Right ventricle myocardium inferior (tissue), 1 donor: ENCODE data around the gene DDIAS. TPM values are rescaled to one million over a fixed set of nuclear protein-coding genes. Genes with fewer than 3 reads are reported as not detected.

Source experiments
- ATAC-seq: fragments of 200-7000 bp; cut with Tn5 transposase; one replicate; pipeline ENCODE4 v1.9.1; 2020; ENCODE audit warnings: mild to moderate bottlenecking, moderate library complexity
- DNase-seq: peaks from one replicate; pipeline ENCODE4 v3.0.0; 2021; ENCODE audit errors: missing footprints
- intact Hi-C: fragments of 100-400 bp; cut with DNase I; formaldehyde crosslinking; loops from one replicate; pipeline ENCODE4 v1.11.0; 2022
- total RNA-seq: library from RNA; stranded (reverse); fragmentation: NEBNext Ultra II Directional; extraction: Animal tissue kit (Norgen Biotek cat#: 25700); gene quantifications from one replicate; pipeline ENCODE4 v1.2.1, GENCODE V29; 2021
- donor health status: DM: no; HTN: yes; CAD: no; lungs with severe emphysema.

Gene DDIAS
- total RNA-seq, 1 donor from 2014 or later = 0.95 TPM

- intact Hi-C loops = no loop called here
- ATAC-seq = no peak
- no peak for DNase-seq
These were observed 78.3 kb downstream of the DDIAS start for GRCh38 chr11:82979824-82980223.

- ATAC-seq (no peak), DNase-seq (no peak)
- intact Hi-C loops = no loop called here
These were observed 78.8 kb downstream of the DDIAS start for GRCh38 chr11:82980292-82980691.

GRCh38 chr11:82980947-82981346, 79.4 kb downstream of the DDIAS start:
- ATAC-seq = no peak
- no peak for DNase-seq
- intact Hi-C loops = no loop called here

- ATAC-seq (no peak), DNase-seq (no peak)
- intact Hi-C loops = no loop called here
These were observed 80.3 kb downstream of the DDIAS start for GRCh38 chr11:82981852-82982251.

Other genes starting within 250 kb of the DDIAS start
- 0.08 TPM for gene FAM181B, start 167.9 kb upstream of the DDIAS start, total RNA-seq
- 43.4 TPM for gene PRCP, start 1.3 kb upstream of the DDIAS start, total RNA-seq
- 28.2 TPM for gene RAB30, start 170.2 kb downstream of the DDIAS start, total RNA-seq